ENCODE measurements around the gene MTHFD1.

DNA sequence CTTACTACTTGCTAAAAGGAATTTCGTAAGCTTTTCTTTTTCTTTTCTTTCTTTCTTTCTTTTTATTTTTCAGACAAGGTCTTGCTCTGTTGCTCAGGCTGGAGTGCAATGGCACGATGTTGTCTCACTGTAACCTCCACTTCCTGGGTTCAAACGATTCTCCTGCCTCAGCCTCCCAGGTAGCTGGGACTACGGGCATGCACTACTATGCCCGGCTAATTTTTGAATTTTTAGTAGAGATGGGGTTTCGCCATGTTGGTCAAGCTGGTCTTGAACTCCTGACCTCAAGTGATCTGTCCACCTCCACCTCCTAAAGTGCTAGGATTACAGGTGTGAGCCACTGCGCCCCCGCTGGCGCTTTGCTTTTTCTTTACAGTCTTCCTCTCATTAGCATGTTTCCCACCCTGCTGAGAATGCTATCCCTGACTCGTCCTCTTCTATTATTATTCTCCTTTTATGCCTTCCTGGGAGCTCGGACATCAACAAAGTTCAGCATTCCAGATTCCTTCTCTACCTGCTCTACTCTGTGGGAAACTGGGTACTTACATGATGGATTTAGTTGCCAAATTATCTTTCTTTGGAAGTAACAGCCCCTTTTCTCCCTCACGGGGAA lies 3.1 kb downstream of the MTHFD1 start:
- TF ChIP-seq, protein P1, sequence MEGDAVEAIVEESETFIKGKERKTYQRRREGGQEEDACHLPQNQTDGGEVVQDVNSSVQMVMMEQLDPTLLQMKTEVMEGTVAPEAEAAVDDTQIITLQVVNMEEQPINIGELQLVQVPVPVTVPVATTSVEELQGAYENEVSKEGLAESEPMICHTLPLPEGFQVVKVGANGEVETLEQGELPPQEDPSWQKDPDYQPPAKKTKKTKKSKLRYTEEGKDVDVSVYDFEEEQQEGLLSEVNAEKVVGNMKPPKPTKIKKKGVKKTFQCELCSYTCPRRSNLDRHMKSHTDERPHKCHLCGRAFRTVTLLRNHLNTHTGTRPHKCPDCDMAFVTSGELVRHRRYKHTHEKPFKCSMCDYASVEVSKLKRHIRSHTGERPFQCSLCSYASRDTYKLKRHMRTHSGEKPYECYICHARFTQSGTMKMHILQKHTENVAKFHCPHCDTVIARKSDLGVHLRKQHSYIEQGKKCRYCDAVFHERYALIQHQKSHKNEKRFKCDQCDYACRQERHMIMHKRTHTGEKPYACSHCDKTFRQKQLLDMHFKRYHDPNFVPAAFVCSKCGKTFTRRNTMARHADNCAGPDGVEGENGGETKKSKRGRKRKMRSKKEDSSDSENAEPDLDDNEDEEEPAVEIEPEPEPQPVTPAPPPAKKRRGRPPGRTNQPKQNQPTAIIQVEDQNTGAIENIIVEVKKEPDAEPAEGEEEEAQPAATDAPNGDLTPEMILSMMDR (conservative IDR thresholded peaks at IDR 0.05; ENCODE audit: low read depth, low read length) = no peak
- TF ChIP-seq CHD1 (IDR thresholded peaks at IDR 0.05; ENCODE audit: low read depth, low read length) (no peak), RAD21 (IDR thresholded peaks at IDR 0.05; ENCODE audit: low read length) (no peak), MAFK (IDR thresholded peaks at IDR 0.05; ENCODE audit: low read depth, low read length) (no peak), MXI1 (IDR thresholded peaks at IDR 0.05; ENCODE audit: borderline replicate concordance, low read depth, low read length) (no peak), POLR2A (IDR thresholded peaks at IDR 0.05; ENCODE audit: low read depth, low read length) (no peak)

All from IMR-90 (cell line).